Breast epithelium (tissue), 3 donors: ENCODE data around the gene TPRG1.

ENCODE experiments used
- POLR2A ChIP-seq: fragments of 450-650 bp; IDR thresholded peaks from one replicate; pipeline ENCODE4 v1.6.1; 2016; ENCODE audit warnings: antibody characterized with exemption, mild to moderate bottlenecking, moderate library complexity
- TF ChIP-seq, protein P1 (sequence below), 3 donors: fragments of 450-650 bp; IDR thresholded peaks; one replicate each; pipeline ENCODE4 v1.5.1; 2016 to 2017; ENCODE audit warnings: antibody characterized with exemption in 3 of 3, mild to moderate bottlenecking in 3 of 3, moderate library complexity in 3 of 3

GRCh38 chr3:189165092-189165612 is 6.6 kb upstream of the TPRG1 start:
- TF ChIP-seq POLR2A, result no peak
- TF ChIP-seq, protein P1, sequence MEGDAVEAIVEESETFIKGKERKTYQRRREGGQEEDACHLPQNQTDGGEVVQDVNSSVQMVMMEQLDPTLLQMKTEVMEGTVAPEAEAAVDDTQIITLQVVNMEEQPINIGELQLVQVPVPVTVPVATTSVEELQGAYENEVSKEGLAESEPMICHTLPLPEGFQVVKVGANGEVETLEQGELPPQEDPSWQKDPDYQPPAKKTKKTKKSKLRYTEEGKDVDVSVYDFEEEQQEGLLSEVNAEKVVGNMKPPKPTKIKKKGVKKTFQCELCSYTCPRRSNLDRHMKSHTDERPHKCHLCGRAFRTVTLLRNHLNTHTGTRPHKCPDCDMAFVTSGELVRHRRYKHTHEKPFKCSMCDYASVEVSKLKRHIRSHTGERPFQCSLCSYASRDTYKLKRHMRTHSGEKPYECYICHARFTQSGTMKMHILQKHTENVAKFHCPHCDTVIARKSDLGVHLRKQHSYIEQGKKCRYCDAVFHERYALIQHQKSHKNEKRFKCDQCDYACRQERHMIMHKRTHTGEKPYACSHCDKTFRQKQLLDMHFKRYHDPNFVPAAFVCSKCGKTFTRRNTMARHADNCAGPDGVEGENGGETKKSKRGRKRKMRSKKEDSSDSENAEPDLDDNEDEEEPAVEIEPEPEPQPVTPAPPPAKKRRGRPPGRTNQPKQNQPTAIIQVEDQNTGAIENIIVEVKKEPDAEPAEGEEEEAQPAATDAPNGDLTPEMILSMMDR (IDR thresholded peaks at IDR 0.05), result no peak
